ENCODE results near the gene GALT.

- no peak for TF ChIP-seq CTCF (IDR thresholded peaks at IDR 0.05)
- no peak for TF ChIP-seq POLR2A (IDR thresholded peaks at IDR 0.05)
These were observed 39.6 kb upstream of the GALT start for GRCh38 chr9:34606905-34607304.
